ENCODE results near the gene ALG12. TPM values are rescaled to one million over a fixed set of nuclear protein-coding genes. Genes with fewer than 3 reads are reported as not detected.
A peak's percentile ranks its signal among the peaks of the same experiment; 100 is the strongest.

ALG12 gene
- total and polyA plus RNA-seq, 2 of the 13 experiments (the other 11 are each of a cell fraction or from before 2014, with no cell fraction given) = 7.8 to 15.8 TPM

DNA sequence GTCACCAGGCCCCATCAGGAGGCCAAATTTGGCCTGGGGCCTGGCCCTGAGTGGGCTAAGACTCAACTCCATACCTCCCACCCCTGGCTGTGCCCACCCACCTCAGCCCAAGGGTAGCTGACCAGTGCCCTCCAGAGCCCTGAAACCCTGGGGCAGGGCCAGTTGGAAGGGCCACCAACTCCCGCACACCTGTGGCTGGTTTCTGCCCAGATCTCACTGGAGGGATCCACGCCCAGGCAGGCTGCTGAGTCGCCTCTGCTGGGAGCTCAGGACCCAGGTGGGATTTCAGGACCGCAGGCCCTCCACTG, 33.4 kb upstream of the ALG12 start (continued):
- TF ChIP-seq STAT5B (CRISPR knock-in tag; IDR thresholded peaks at IDR 0.05) = no peak
- TF ChIP-seq, protein P1, sequence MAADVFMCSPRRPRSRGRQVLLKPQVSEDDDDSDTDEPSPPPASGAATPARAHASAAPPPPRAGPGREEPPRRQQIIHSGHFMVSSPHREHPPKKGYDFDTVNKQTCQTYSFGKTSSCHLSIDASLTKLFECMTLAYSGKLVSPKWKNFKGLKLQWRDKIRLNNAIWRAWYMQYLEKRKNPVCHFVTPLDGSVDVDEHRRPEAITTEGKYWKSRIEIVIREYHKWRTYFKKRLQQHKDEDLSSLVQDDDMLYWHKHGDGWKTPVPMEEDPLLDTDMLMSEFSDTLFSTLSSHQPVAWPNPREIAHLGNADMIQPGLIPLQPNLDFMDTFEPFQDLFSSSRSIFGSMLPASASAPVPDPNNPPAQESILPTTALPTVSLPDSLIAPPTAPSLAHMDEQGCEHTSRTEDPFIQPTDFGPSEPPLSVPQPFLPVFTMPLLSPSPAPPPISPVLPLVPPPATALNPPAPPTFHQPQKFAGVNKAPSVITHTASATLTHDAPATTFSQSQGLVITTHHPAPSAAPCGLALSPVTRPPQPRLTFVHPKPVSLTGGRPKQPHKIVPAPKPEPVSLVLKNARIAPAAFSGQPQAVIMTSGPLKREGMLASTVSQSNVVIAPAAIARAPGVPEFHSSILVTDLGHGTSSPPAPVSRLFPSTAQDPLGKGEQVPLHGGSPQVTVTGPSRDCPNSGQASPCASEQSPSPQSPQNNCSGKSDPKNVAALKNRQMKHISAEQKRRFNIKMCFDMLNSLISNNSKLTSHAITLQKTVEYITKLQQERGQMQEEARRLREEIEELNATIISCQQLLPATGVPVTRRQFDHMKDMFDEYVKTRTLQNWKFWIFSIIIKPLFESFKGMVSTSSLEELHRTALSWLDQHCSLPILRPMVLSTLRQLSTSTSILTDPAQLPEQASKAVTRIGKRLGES (CRISPR knock-in tag; IDR thresholded peaks at IDR 0.05; ENCODE audit: borderline replicate concordance) = no peak
- no peak for TF ChIP-seq CEBPB (IDR thresholded peaks at IDR 0.05; ENCODE audit: borderline replicate concordance, low read depth, low read length)
- no peak for TF ChIP-seq CHD4 (IDR thresholded peaks at IDR 0.05; ENCODE audit: borderline replicate concordance, low read length)
- no peak for TF ChIP-seq ZNF121 (CRISPR knock-in tag; IDR thresholded peaks at IDR 0.05)
- no peak for TF ChIP-seq ZFP62 (CRISPR knock-in tag; IDR thresholded peaks at IDR 0.05)
- TF ChIP-seq TRIM24 (CRISPR knock-in tag; IDR thresholded peaks at IDR 0.05) = no peak
- TF ChIP-seq ZNF136 (CRISPR knock-in tag; IDR thresholded peaks at IDR 0.05; ENCODE audit: low read depth) = no peak
- no peak for TF ChIP-seq PCBP2 (optimal IDR thresholded peaks at IDR 0.05; ENCODE audit: low read depth, low read length, poor library complexity, severe bottlenecking)
- peak; percentile 22; the same call in 1 of the 2 replicates for TF ChIP-seq ZNF564 (CRISPR knock-in tag; IDR thresholded peaks at IDR 0.05)
- TF ChIP-seq ZNF263 (CRISPR knock-in tag; IDR thresholded peaks at IDR 0.05) = no peak
- no peak for TF ChIP-seq RARG (CRISPR knock-in tag; IDR thresholded peaks at IDR 0.05; ENCODE audit: low read depth)
- TF ChIP-seq ELF4 (CRISPR knock-in tag; IDR thresholded peaks at IDR 0.05; ENCODE audit: borderline replicate concordance) = no peak
- TF ChIP-seq PHF21A (CRISPR knock-in tag; IDR thresholded peaks at IDR 0.05) = no peak
- 0 out of 2 replicates have a peak, but pooled peaks have one; percentile 20 for TF ChIP-seq RFXAP (CRISPR knock-in tag; IDR thresholded peaks at IDR 0.05; ENCODE audit: borderline replicate concordance)
- no peak for TF ChIP-seq YEATS4 (CRISPR knock-in tag; IDR thresholded peaks at IDR 0.05; ENCODE audit: borderline replicate concordance)
- TF ChIP-seq JDP2 (CRISPR knock-in tag; IDR thresholded peaks at IDR 0.05; ENCODE audit: borderline replicate concordance) = no peak
- no peak for TF ChIP-seq ONECUT2 (CRISPR knock-in tag; IDR thresholded peaks at IDR 0.05)
- TF ChIP-seq, protein P2, sequence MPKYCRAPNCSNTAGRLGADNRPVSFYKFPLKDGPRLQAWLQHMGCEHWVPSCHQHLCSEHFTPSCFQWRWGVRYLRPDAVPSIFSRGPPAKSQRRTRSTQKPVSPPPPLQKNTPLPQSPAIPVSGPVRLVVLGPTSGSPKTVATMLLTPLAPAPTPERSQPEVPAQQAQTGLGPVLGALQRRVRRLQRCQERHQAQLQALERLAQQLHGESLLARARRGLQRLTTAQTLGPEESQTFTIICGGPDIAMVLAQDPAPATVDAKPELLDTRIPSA (CRISPR knock-in tag; IDR thresholded peaks at IDR 0.05; ENCODE audit: borderline replicate concordance) = no peak
- TF ChIP-seq, protein P3, sequence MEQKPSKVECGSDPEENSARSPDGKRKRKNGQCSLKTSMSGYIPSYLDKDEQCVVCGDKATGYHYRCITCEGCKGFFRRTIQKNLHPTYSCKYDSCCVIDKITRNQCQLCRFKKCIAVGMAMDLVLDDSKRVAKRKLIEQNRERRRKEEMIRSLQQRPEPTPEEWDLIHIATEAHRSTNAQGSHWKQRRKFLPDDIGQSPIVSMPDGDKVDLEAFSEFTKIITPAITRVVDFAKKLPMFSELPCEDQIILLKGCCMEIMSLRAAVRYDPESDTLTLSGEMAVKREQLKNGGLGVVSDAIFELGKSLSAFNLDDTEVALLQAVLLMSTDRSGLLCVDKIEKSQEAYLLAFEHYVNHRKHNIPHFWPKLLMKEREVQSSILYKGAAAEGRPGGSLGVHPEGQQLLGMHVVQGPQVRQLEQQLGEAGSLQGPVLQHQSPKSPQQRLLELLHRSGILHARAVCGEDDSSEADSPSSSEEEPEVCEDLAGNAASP (CRISPR knock-in tag; IDR thresholded peaks at IDR 0.05; ENCODE audit: borderline replicate concordance) = no peak
- TF ChIP-seq NFE2L1 (CRISPR knock-in tag; IDR thresholded peaks at IDR 0.05; ENCODE audit: borderline replicate concordance) = no peak
- TF ChIP-seq AGO2 (optimal IDR thresholded peaks at IDR 0.05; ENCODE audit: low read depth, low read length) = no peak
- TF ChIP-seq ZNF672 (CRISPR knock-in tag; IDR thresholded peaks at IDR 0.05) = no peak
- TF ChIP-seq SMAD1 (CRISPR knock-in tag; IDR thresholded peaks at IDR 0.05; ENCODE audit: borderline replicate concordance, low read depth) = no peak
- no peak for TF ChIP-seq FOXM1 (CRISPR knock-in tag; IDR thresholded peaks at IDR 0.05)
- TF ChIP-seq HNRNPL (IDR thresholded peaks at IDR 0.05; ENCODE audit: low read depth, low read length) = no peak
- no peak for TF ChIP-seq FOXK2 (IDR thresholded peaks at IDR 0.05)
